Body of pancreas (tissue), 4 donors: Measurements from ENCODE around the gene GLI3. TPM values are rescaled to one million over a fixed set of nuclear protein-coding genes. Genes with fewer than 3 reads are reported as not detected.

Source experiments
- ATAC-seq: fragments of 150-250 bp; one replicate; pipeline ENCODE4 v1.9.1; 2016
- DNase-seq, 4 donors: peaks; one replicate each; pipeline ENCODE4 v3.0.0-alpha.2; 2019
- H3K27ac ChIP-seq, 4 donors: fragments of 200-600 bp; sonication (generic); 1 replicate in 3 of 4; 2 replicates in 1 of 4; pipeline versions ENCODE4 v1.5.1 to v1.6.1; 2016 to 2019; ENCODE audit warnings: mild to moderate bottlenecking in 1 of 4, mixed read lengths in 1 of 4, moderate library complexity in 1 of 4
- H3K27me3 ChIP-seq, 2 donors: fragments of 200-600 bp; sonication (generic); one replicate each; pipeline ENCODE4 v1.6.0; 2016; ENCODE audit warnings: mild to moderate bottlenecking in 1 of 2
- H3K36me3 ChIP-seq, 2 donors: fragments of 200-600 bp; sonication (generic); replicated peaks in 1 of 2; 2 replicates each; pipeline ENCODE4 v1.5.1; 2016; ENCODE audit warnings: low read depth in 2 of 2; ENCODE audit not compliant: insufficient read depth in 1 of 2
- H3K4me1 ChIP-seq: fragments of 200-600 bp; sonication (generic); one replicate; pipeline ENCODE4 v1.6.0; 2016
- H3K4me3 ChIP-seq, 2 donors: fragments of 200-600 bp; sonication (generic); 1 replicate in 1 of 2; 2 replicates in 1 of 2; pipeline ENCODE4 v1.5.1; 2016 to 2019
- H3K9me3 ChIP-seq, 3 donors: fragments of 200-600 bp; sonication (generic); 1 replicate in 2 of 3; 2 replicates in 1 of 3; pipeline ENCODE4 v1.5.1; 2016
- CTCF ChIP-seq, 7 experiments: fragments of 450-650 bp in 4 of 7; fragments of 200-600 bp in 3 of 7; sonication (generic) in 3 of 7; IDR thresholded peaks; one replicate each; pipeline ENCODE4 v1.5.1; 2016 to 2019; ENCODE audit warnings: antibody characterized with exemption in 7 of 7
- POLR2A ChIP-seq, 3 donors: fragments of 450-650 bp; IDR thresholded peaks; one replicate each; pipeline ENCODE4 v1.6.1; 2016; ENCODE audit warnings: antibody characterized with exemption in 3 of 3, mild to moderate bottlenecking in 2 of 3
- WGBS, 2 donors: methylation state at CpG; one replicate each; pipeline ENCODE4 v1.1.5; 2017; 5-methylcytosine and 5-hydroxymethylcytosine counted together
- intact Hi-C: fragments of 100-400 bp; cut with DNase I; formaldehyde crosslinking; loops from one replicate; pipeline ENCODE4 v1.15.1; 2023
- total RNA-seq, 2 donors: library from RNA; depleted of rRNA; stranded (reverse); fragments of >200 nt; gene quantifications; one replicate each; pipeline ENCODE4 v1.1.0, GENCODE V29; 2016

The GLI3 gene
- total RNA-seq, 2 donors from 2014 or later, result 1.0 to 2.0 TPM

DNA sequence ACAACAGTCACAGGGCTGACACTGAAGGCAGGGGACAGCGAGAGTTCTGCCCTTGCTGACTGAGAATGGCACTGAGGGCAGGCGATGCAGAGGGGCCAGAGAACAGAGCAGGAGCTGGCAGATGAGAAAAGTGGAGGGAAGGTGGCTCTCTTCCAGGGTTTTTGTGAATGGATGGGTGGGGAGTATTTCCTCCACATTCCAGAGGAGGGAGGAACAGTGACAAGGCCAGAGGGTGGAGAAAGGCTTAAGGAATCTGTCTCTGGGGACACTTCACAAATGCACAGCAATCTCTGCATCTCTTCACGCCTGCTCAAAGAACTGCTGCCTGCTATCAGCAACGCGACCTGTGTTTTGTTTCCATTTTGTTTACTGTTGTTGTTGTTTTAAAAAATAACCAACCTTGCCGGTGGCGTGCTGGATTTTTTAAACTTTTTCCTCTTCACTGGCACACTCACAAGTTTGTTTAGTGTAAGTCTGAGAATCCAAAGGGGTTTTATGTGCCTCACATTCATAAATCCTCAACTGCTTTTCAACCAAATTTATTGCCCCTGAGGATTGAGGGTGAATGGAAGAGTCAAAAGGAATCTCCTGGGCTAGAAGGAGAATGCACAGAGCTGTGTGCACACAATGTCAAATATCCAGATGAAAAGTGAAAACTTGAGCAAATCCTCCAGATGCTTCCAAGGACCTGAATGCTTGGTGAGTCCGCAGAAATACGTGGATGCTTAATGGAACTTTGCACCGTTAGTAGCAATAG lies 129.3 kb downstream of the GLI3 start:
- ATAC-seq (peak; percentile 30), DNase-seq (no peak)
- H3K36me3 ChIP-seq, result no peaks in the 10 kb centered on the region
- H3K27ac ChIP-seq, result no peak overlapping the region
- H3K4me3 ChIP-seq, result no peak overlapping the region
- intact Hi-C loops, result no loop called here
- TF ChIP-seq POLR2A (IDR thresholded peaks at IDR 0.05) (no peak), CTCF (IDR thresholded peaks at IDR 0.05) (no peak)
- H3K4me1 ChIP-seq, result no peaks in the 10 kb centered on the region
- 40 to 45% methylated on average over 10 of the region's 10 CpGs for WGBS, 2 donors
- no peaks in the 10 kb centered on the region for H3K9me3 ChIP-seq
- peaks cover 0 to 5% of the 10 kb centered on the region in 2 donors for H3K27me3 ChIP-seq

GRCh38 chr7:42106562-42106961 lies 130.4 kb downstream of the GLI3 start:
- intact Hi-C loops, result no loop called here
- Histone ChIP-seq H3K27ac (no peak overlapping the region), H3K27me3 (peaks cover 0 to 5% of the 10 kb centered on the region in 2 donors), H3K9me3 (no peaks in the 10 kb centered on the region), H3K36me3 (no peaks in the 10 kb centered on the region), H3K4me1 (no peaks in the 10 kb centered on the region), H3K4me3 (no peak overlapping the region)
- 39 to 61% methylated on average over 3 of the region's 3 CpGs for WGBS, 2 donors
- no peak for DNase-seq
- ATAC-seq, result no peak
- TF ChIP-seq POLR2A (IDR thresholded peaks at IDR 0.05), result no peak
- no peak for TF ChIP-seq CTCF (IDR thresholded peaks at IDR 0.05)

- intact Hi-C loops, result no loop called here
- 64 to 65% methylated on average over 12 of the region's 12 CpGs for WGBS, 2 donors
- TF ChIP-seq POLR2A (IDR thresholded peaks at IDR 0.05), result no peak
- no peak for TF ChIP-seq CTCF (IDR thresholded peaks at IDR 0.05)
- peaks cover 0 to 5% of the 10 kb centered on the region in 2 donors for H3K27me3 ChIP-seq
- ATAC-seq (no peak), DNase-seq (no peak)
- no peaks in the 10 kb centered on the region for H3K36me3 ChIP-seq
- H3K4me1 ChIP-seq, result no peaks in the 10 kb centered on the region
- H3K27ac ChIP-seq, result no peak overlapping the region
- no peak overlapping the region for H3K4me3 ChIP-seq
- no peaks in the 10 kb centered on the region for H3K9me3 ChIP-seq
Measured at GRCh38 chr7:42105554-42106358, 131.3 kb downstream of the GLI3 start.

DNA sequence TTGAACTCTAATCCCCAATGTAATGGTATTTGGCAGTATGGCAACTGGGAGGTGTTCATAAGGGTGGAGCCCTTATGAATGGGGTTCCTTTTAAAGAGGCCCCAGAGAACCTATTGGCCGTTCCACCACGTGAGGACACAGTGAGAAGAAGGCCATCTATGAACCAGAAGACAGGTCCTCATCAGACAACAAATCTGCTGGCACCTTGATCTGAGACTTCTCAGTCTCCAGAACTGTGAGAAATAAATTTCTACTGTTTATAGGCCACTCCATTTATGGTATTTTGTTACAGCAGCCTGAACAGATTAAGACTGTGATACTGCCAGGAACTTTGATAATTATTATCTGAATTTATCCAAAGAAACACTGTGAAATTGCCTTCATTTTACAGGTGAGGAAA lies 132.3 kb downstream of the GLI3 start:
- peaks cover 0 to 5% of the 10 kb centered on the region in 2 donors for H3K27me3 ChIP-seq
- DNase-seq (no peak), ATAC-seq (no peak)
- H3K4me1 ChIP-seq, result no peaks in the 10 kb centered on the region
- no peaks in the 10 kb centered on the region for H3K36me3 ChIP-seq
- H3K9me3 ChIP-seq, result no peaks in the 10 kb centered on the region
- H3K4me3 ChIP-seq, result no peak overlapping the region
- WGBS, 2 donors, result 73 to 79% methylated on average over 2 of the region's 2 CpGs
- intact Hi-C loops, result no loop called here
- TF ChIP-seq CTCF (IDR thresholded peaks at IDR 0.05), result no peak
- no peak for TF ChIP-seq POLR2A (IDR thresholded peaks at IDR 0.05)
- no peak overlapping the region for H3K27ac ChIP-seq
